Brain microvascular endothelial cell (primary cell): ENCODE data around the gene ZNF174.

Experiments used
- DNase-seq: peaks from one replicate; pipeline ENCODE4 v3.0.0-alpha.2; 2020
- H3K27ac ChIP-seq: fragments of 250-450 bp; sonication (Bioruptor Pico); 2 replicates; pipeline ENCODE4 v1.5.1; 2020; ENCODE audit warnings: mild to moderate bottlenecking, moderate library complexity
- H3K27me3 ChIP-seq: fragments of 250-450 bp; sonication (Bioruptor Pico); replicated peaks from 2 replicates; pipeline ENCODE4 v1.5.1; 2020; ENCODE audit warnings: mild to moderate bottlenecking
- H3K36me3 ChIP-seq: fragments of 250-450 bp; sonication (Bioruptor Pico); replicated peaks from 2 replicates; pipeline ENCODE4 v1.5.1; 2020; ENCODE audit warnings: mild to moderate bottlenecking
- H3K4me3 ChIP-seq: 2 replicates; pipeline ENCODE4 v1.5.1; 2011; ENCODE audit warnings: low read depth, mild to moderate bottlenecking, control low read depth, low read length, moderate library complexity
- CTCF ChIP-seq: IDR thresholded peaks from 2 replicates; pipeline ENCODE4 v1.5.1; 2011; ENCODE audit warnings: low read depth, mild to moderate bottlenecking, moderate library complexity, low read length, control low read depth, inconsistent platforms; ENCODE audit errors: missing control alignments
- in situ Hi-C: cut with HindIII; loops from 2 replicates; pipeline ENCODE4 v1.10.0; 2017; ENCODE audit warnings: low sequenced_read_pairs, low pct_ligation_motif_present

ZNF174 gene

GRCh38 chr16:3363793-3364192 lies 37.2 kb upstream of the ZNF174 start:
- H3K27me3 ChIP-seq: no peaks in the 10 kb centered on the region
- no peak for DNase-seq
- no peaks in the 10 kb centered on the region for H3K36me3 ChIP-seq
- in situ Hi-C loops: no loop called here
- no peak overlapping the region for H3K4me3 ChIP-seq
- TF ChIP-seq CTCF: no peak
- no peak overlapping the region for H3K27ac ChIP-seq

GRCh38 chr16:3364774-3365427 lies 36.1 kb upstream of the ZNF174 start:
- Histone ChIP-seq H3K27me3 (no peaks in the 10 kb centered on the region), H3K27ac (peak overlapping the region; percentile 93), H3K36me3 (no peaks in the 10 kb centered on the region), H3K4me3 (peak overlapping the region; percentile 58)
- DNase-seq: peak; percentile 96
- no peak for TF ChIP-seq CTCF
- in situ Hi-C loops: no loop called here

- no peak for DNase-seq
- in situ Hi-C loops: no loop called here
- TF ChIP-seq CTCF: no peak
- Histone ChIP-seq H3K4me3 (no peak overlapping the region), H3K36me3 (no peaks in the 10 kb centered on the region), H3K27me3 (no peaks in the 10 kb centered on the region), H3K27ac (no peak overlapping the region)
These were observed 31.9 kb upstream of the ZNF174 start for GRCh38 chr16:3369073-3369472.

- no peak for TF ChIP-seq CTCF
- DNase-seq: no peak
- Histone ChIP-seq H3K36me3 (no peaks in the 10 kb centered on the region), H3K27ac (no peak overlapping the region), H3K27me3 (no peaks in the 10 kb centered on the region), H3K4me3 (no peak overlapping the region)
- in situ Hi-C loops: no loop called here
These were observed 25.3 kb upstream of the ZNF174 start for GRCh38 chr16:3375680-3376079.

GRCh38 chr16:3377917-3378316 lies 23.1 kb upstream of the ZNF174 start:
- Histone ChIP-seq H3K36me3 (peaks cover 10% of the 10 kb centered on the region), H3K27me3 (no peaks in the 10 kb centered on the region), H3K27ac (no peak overlapping the region), H3K4me3 (no peak overlapping the region)
- TF ChIP-seq CTCF: no peak
- DNase-seq: no peak
- in situ Hi-C loops: no loop called here

- no peak overlapping the region for H3K4me3 ChIP-seq
- H3K27me3 ChIP-seq: no peaks in the 10 kb centered on the region
- peaks cover 41% of the 10 kb centered on the region for H3K36me3 ChIP-seq
- no peak for DNase-seq
- TF ChIP-seq CTCF: no peak
- H3K27ac ChIP-seq: no peak overlapping the region
- in situ Hi-C loops: no loop called here
These were observed 18.0 kb upstream of the ZNF174 start for GRCh38 chr16:3383045-3383448.
